VCaP (cell line): ENCODE results near the gene MRPL20.
A peak's percentile ranks its signal among the peaks of the same experiment; 100 is the strongest.

Source experiments
- H3K27ac ChIP-seq: fragments of 450-650 bp; 2 replicates; pipeline ENCODE4 v1.5.1; 2017
- TF ChIP-seq, protein P1 (sequence below): fragments of 450-650 bp; conservative IDR thresholded peaks from 2 replicates; pipeline ENCODE4 v1.5.1; 2017; ENCODE audit warnings: mild to moderate bottlenecking, moderate library complexity

Gene MRPL20

DNA sequence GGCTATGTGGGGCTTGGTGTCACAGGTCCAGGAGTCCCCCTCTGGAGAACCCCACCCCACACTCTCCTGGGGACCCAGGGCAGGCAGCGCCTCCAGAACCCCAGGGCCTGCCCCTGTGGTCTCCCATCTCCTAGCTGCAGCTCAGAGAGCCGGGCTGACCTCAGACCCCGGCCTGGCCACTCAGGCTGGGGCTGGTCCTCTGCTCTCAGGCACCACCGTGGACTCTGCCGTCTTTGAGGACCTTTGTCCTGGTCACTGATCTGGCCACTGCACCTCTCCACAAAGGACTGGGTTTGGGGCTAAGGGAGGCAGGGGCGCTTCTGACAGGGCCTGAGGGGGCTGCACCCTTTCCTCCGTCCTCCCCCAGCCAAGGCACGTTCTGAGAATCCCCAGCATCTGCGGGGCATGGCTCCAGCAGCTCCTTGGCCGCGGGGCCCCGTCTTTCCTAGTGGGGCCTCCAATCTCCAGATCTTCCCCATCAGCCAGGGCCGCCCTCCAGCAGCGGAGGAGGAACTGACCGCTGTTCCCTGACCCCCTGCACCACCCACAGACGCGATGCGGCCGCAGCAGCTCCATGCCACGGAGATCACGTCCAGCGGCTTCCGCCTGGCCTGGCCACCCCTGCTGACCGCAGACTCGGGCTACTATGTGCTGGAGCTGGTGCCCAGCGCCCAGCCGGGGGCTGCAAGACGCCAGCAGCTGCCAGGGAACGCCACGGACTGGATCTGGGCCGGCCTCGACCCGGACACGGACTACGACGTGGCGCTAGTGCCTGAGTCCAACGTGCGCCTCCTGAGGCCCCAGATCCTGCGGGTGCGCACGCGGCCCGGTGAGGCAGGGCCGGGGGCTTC lies 31.7 kb upstream of the MRPL20 start:
- TF ChIP-seq, protein P1, sequence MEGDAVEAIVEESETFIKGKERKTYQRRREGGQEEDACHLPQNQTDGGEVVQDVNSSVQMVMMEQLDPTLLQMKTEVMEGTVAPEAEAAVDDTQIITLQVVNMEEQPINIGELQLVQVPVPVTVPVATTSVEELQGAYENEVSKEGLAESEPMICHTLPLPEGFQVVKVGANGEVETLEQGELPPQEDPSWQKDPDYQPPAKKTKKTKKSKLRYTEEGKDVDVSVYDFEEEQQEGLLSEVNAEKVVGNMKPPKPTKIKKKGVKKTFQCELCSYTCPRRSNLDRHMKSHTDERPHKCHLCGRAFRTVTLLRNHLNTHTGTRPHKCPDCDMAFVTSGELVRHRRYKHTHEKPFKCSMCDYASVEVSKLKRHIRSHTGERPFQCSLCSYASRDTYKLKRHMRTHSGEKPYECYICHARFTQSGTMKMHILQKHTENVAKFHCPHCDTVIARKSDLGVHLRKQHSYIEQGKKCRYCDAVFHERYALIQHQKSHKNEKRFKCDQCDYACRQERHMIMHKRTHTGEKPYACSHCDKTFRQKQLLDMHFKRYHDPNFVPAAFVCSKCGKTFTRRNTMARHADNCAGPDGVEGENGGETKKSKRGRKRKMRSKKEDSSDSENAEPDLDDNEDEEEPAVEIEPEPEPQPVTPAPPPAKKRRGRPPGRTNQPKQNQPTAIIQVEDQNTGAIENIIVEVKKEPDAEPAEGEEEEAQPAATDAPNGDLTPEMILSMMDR, result no peak
- H3K27ac ChIP-seq, result peak overlapping the region; percentile 99

DNA sequence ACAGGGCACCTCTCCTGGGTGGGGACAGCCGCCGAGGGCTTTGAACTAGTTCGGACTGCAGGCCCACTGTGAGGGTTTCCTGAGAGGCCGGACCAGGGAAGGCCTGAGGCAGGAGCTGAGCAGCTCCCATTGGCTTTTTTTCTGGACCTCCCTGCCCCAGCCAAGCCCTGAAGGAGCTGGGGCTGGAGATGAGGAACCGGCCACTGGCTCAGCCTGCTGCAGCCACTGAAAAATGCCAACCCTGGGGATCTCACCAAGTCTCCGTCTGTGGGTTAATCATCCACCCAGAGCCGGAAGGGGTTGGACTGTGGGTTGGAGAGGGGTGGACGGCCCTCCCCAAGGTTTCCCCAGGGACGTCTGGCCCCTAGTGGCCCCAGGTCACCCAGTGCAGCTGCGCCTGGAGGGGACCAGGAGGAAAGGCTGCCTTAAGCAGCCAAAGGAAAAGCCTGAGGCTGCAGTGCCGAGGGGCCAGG lies 30.8 kb upstream of the MRPL20 start:
- TF ChIP-seq, protein P1, result peak; percentile 22; the same call in 1 of the 2 replicates
- peak overlapping the region; percentile 99 for H3K27ac ChIP-seq

DNA sequence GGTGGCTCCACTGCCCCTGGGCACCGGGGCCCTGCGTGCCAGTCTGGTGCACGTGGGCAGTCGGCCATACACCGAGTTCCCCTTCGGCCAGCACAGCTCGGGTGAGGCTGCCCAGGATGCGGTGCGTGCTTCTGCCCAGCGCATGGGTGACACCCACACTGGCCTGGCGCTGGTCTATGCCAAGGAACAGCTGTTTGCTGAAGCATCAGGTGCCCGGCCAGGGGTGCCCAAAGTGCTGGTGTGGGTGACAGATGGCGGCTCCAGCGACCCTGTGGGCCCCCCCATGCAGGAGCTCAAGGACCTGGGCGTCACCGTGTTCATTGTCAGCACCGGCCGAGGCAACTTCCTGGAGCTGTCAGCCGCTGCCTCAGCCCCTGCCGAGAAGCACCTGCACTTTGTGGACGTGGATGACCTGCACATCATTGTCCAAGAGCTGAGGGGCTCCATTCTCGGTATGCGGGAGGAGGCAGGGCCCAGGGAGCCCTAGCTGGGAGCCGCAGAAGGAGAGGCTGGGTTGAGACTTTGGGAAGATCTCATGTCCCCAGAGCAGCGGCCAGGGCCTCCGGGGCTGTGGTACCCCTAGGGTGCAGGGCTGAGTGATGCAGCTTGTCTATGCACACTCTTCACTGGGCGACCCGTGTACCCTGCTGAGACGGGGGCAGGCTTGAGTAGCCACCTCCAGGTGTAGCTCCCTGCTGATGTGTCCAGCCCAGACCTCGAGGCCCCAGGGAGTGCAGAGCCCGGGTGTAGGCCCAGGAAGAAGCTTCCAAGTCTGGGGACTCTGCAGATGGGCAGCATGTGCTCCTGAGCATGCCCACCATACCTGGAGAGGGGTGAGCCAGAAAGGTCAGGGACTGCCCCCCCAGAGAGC lies 30.2 kb upstream of the MRPL20 start:
- peak overlapping the region; percentile 99 for H3K27ac ChIP-seq
- TF ChIP-seq, protein P1, result no peak

DNA sequence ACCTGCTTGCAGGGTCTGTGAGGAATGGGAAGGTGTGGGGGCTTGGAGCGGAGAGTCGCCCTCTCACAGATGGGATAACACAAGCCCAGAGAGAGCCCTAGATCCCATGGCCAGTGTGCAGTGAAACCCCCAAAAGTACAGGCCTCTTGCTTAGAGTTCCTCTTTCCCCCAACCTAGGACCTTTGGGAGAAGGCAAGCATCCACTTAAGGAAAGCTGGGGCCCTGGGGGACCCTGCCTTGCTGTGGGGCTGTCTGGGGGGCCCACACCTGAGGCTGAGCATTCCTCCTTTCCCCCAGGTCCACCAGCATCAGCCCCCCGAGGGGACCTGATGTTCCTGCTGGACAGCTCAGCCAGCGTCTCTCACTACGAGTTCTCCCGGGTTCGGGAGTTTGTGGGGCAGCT lies 29.5 kb upstream of the MRPL20 start:
- H3K27ac ChIP-seq, result peak overlapping the region; percentile 99

DNA sequence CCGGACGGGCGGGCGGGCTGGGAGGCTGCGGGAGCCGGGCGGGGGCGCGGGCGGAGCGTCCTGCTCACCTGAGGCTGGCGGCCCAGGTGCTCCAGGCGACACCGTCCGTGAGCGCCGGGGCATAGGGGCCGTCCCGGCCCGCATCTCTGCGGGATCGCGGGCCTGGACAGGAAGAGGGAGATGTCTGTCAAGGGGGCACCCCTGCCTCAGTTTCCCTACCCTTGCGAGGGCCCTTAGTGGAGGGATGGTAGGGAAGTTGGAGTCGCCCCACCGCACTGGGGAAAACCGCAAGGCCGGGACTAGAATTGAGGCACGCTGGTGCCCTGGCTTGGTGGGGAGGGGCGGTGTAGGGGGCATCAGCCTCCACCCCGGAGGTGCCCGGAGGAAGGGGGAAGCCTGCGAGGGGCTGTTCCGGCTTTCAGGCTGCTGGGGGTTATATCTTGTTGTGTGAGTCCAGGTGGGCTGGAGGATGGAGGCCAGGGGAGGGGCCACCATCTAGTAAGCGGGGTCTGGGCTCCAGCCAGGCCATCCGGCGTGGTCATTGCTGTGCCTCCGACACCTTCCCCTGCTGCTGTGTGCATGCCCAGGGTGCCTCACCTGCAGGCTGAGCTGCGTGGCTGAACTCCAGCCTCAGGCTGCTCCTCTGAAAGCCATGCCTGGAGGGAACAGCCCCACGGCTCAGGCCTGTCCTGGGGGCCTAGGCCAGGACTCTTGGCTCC lies 29.0 kb upstream of the MRPL20 start:
- TF ChIP-seq, protein P1, result no peak
- peak overlapping the region; percentile 99 for H3K27ac ChIP-seq

More for the DNA sequence above, 29.5 kb upstream of the MRPL20 start:
- TF ChIP-seq, protein P1, result no peak

DNA sequence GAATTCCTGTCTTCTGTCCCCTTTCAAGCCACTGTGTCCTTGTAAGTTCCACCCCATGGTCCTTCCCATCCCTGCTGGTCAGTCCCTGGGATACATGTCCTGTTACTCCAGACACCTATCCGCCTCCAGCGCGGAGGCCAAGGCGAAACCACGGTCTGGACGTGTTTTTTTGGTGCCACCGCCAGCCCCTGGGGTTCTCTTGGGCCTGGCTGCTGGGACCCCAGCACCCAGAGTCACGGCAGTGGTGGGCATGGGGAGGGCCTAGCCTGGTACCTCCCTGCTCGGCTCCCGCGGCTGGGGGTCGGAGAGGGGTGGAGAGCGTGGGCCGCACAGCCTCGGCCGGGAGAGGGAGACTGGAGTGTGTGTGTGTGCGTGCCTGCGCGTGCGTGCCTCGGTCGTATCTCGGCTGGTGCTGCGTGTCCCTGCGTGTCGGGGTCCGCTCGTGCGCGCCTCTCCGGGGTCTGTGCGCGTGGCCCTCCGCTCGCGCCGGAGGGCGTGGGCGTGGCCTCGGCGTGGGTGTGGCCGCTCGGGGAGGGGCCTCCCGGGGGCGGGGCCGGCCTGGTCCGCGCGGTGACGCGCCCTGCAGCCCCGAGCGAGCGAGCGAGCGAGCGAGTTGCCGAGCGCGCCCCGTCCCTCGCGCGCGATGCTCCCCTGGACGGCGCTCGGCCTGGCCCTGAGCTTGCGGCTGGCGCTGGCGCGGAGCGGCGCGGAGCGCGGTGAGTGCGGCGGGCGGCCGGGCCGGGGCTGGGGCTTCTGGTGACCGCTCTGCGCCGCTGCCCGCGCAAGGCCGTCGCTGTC lies 28.2 kb upstream of the MRPL20 start, which contains the start of gene VWA1:
TSS of gene VWA1 (plus strand) at position 585 of the 798 bp plus-strand sequence. CDS start at position 644, 59 bp downstream.
- TF ChIP-seq, protein P1, result no peak
- H3K27ac ChIP-seq, result peak within 1 kb of the TSS; percentile 99
